ENCODE data around the gene CCNH. TPM values are rescaled to one million over a fixed set of nuclear protein-coding genes. Genes with fewer than 3 reads are reported as not detected.

The CCNH gene
- total RNA-seq, 1 experiment from 2014 or later: 63.2 TPM

DNA sequence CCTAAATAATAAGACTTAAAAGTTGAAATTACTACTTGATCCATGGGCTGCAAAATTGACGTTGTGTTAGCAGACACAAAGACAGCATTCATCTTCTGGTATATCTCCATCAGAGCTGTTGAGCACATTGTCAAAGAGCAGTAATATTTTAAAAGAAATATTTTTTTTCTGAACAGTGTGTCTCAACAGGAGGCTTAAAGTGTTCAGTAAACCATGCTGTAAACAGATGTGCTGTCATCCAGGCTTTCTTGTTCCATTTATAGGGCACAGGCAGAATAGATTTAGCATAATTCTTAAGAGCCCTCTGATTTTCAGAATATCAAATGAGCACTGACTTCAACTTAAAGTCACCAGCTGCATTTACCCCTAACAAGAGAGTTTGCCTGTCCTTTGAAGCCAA, 29.7 kb upstream of the CCNH start:
- H2AFZ ChIP-seq (ENCODE audit: low read depth, low read length, poor library complexity, severe bottlenecking): no peak overlapping the region
- ChIA-PET POLR2A (no interaction called here), RAD21 (ENCODE audit: low non-redundant PET in 1 of 2, low total read pairs in 2 of 2, uncharacterized antibody in 2 of 2, unreplicated experiment in 2 of 2) (no interaction called here), CTCF (no interaction called here)
- H3K79me2 ChIP-seq (ENCODE audit: insufficient read depth, low read length): no peaks in the 10 kb centered on the region
- no peak for ATAC-seq
- TF ChIP-seq FOSL1 (IDR thresholded peaks at IDR 0.05; ENCODE audit: low read depth) (no peak), ELF1 (IDR thresholded peaks at IDR 0.05; ENCODE audit: borderline replicate concordance, low read depth) (no peak), SP1 (IDR thresholded peaks at IDR 0.05; ENCODE audit: low read depth) (no peak), JUND (IDR thresholded peaks at IDR 0.05) (no peak), YY1 (IDR thresholded peaks at IDR 0.05; ENCODE audit: extremely low read depth, insufficient replicate concordance, low read depth, low read length) (no peak), EGR1 (IDR thresholded peaks at IDR 0.05; ENCODE audit: low read depth) (no peak), EZH2phosphoT487 (IDR thresholded peaks at IDR 0.05; ENCODE audit: borderline replicate concordance) (no peak), CBX3 (IDR thresholded peaks at IDR 0.05; ENCODE audit: low read depth) (no peak), CEBPB (IDR thresholded peaks at IDR 0.05; ENCODE audit: low read depth) (no peak), SRF (IDR thresholded peaks at IDR 0.05; ENCODE audit: low read depth) (no peak)
- TF ChIP-seq, protein P1, sequence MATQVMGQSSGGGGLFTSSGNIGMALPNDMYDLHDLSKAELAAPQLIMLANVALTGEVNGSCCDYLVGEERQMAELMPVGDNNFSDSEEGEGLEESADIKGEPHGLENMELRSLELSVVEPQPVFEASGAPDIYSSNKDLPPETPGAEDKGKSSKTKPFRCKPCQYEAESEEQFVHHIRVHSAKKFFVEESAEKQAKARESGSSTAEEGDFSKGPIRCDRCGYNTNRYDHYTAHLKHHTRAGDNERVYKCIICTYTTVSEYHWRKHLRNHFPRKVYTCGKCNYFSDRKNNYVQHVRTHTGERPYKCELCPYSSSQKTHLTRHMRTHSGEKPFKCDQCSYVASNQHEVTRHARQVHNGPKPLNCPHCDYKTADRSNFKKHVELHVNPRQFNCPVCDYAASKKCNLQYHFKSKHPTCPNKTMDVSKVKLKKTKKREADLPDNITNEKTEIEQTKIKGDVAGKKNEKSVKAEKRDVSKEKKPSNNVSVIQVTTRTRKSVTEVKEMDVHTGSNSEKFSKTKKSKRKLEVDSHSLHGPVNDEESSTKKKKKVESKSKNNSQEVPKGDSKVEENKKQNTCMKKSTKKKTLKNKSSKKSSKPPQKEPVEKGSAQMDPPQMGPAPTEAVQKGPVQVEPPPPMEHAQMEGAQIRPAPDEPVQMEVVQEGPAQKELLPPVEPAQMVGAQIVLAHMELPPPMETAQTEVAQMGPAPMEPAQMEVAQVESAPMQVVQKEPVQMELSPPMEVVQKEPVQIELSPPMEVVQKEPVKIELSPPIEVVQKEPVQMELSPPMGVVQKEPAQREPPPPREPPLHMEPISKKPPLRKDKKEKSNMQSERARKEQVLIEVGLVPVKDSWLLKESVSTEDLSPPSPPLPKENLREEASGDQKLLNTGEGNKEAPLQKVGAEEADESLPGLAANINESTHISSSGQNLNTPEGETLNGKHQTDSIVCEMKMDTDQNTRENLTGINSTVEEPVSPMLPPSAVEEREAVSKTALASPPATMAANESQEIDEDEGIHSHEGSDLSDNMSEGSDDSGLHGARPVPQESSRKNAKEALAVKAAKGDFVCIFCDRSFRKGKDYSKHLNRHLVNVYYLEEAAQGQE (IDR thresholded peaks at IDR 0.05; ENCODE audit: low read depth): no peak
- TF ChIP-seq, protein P2, sequence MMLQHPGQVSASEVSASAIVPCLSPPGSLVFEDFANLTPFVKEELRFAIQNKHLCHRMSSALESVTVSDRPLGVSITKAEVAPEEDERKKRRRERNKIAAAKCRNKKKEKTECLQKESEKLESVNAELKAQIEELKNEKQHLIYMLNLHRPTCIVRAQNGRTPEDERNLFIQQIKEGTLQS (IDR thresholded peaks at IDR 0.05): no peak
- TF ChIP-seq, protein P3, sequence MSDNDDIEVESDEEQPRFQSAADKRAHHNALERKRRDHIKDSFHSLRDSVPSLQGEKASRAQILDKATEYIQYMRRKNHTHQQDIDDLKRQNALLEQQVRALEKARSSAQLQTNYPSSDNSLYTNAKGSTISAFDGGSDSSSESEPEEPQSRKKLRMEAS (IDR thresholded peaks at IDR 0.05): no peak
- no peak for DNase-seq (ENCODE audit: low read depth, low spot score)
- BruUV-seq (replicated peaks): no TSS peak
- no peaks in the 10 kb centered on the region for H3K36me3 ChIP-seq (ENCODE audit: control insufficient read depth in 1 of 2, insufficient read depth in 2 of 2, low read length in 2 of 2)
- no peak overlapping the region for H3K4me3 ChIP-seq (replicated peaks in 1 of 2; ENCODE audit: low read depth in 1 of 2, low read length in 2 of 2)
- no peaks in the 10 kb centered on the region for H3K9me3 ChIP-seq (ENCODE audit: control insufficient read depth in 1 of 2, insufficient read depth in 1 of 2, low read depth in 1 of 2, low read length in 2 of 2)
- no peaks in the 10 kb centered on the region for H3K4me1 ChIP-seq (ENCODE audit: control insufficient read depth in 1 of 2, insufficient read depth in 2 of 2, low read length in 2 of 2)
- H3K9me2 ChIP-seq (ENCODE audit: insufficient read depth): no peaks in the 10 kb centered on the region
- no peak overlapping the region for H3K27ac ChIP-seq (ENCODE audit: low read depth, low read length)
- H3K4me2 ChIP-seq (ENCODE audit: low read length): no peak overlapping the region
- intact Hi-C loops (cut with micrococcal nuclease): no loop called here
- H3K9ac ChIP-seq (ENCODE audit: low read length): no peak overlapping the region
- no peaks in the 10 kb centered on the region for H3K27me3 ChIP-seq (ENCODE audit: insufficient read depth, low read length)
- H4K20me1 ChIP-seq (ENCODE audit: insufficient read depth): no peaks in the 10 kb centered on the region

All from HCT116 (cell line).